GM23338 (cell line): Measurements from ENCODE around the gene ART1. TPM values are rescaled to one million over a fixed set of nuclear protein-coding genes. Genes with fewer than 3 reads are reported as not detected.

Source experiments
- polyA plus RNA-seq: library from polyadenylated mRNA; unstranded; fragments of >200 nt; fragmentation: Nextera tagmentation; extraction: Ambion mirVana; gene quantifications from 2 replicates; pipeline ENCODE4 v1.2.1, GENCODE V29; 2016
- small RNA-seq: library from RNA; depleted of rRNA; stranded (forward); fragments of <200 nt; gene quantifications from one replicate; pipeline ENCODE3, GENCODE V24; 2014; ENCODE audit warnings: low replicate concordance
- total RNA-seq: library from RNA; depleted of rRNA; stranded (reverse); fragments of >200 nt; shearing (Covaris generic); gene quantifications from 2 replicates; pipeline ENCODE4 v1.2.3, GENCODE V29; 2014; rRNA removed

Gene ART1
- total and polyA plus RNA-seq, 2 experiments from 2014 or later, result not detected

Small RNA genes within 50 kb of the gene (small RNA-seq; reads per million reads assigned to genes)
- gene RF00019, result not detected

Other genes with a start within 250 kb of the ART1 start
- gene ART5, start 3.1 kb upstream of the ART1 start, total RNA-seq, result 9.0 and 12.9 TPM in 2 replicates
- 6.4 and 8.0 TPM in 2 replicates for gene ART5, start 3.1 kb upstream of the ART1 start, polyA plus RNA-seq
- 0.58 and 1.5 TPM in 2 replicates for gene CHRNA10, start 26.3 kb downstream of the ART1 start, total RNA-seq
- 0.40 and 0.45 TPM in 2 replicates for gene CHRNA10, start 26.3 kb downstream of the ART1 start, polyA plus RNA-seq
- 170 and 174 TPM in 2 replicates for gene NUP98, start 152.4 kb downstream of the ART1 start, total RNA-seq
- gene NUP98, start 152.4 kb downstream of the ART1 start, polyA plus RNA-seq, result 20.7 and 23.9 TPM in 2 replicates
- gene PGAP2, start 163.4 kb downstream of the ART1 start, total RNA-seq, result 43.2 TPM in 2 replicates
- gene PGAP2, start 163.4 kb downstream of the ART1 start, polyA plus RNA-seq, result 37.8 and 39.3 TPM in 2 replicates
- 38.6 and 39.5 TPM in 2 replicates for gene RHOG, start 195.8 kb downstream of the ART1 start, total RNA-seq
- gene RHOG, start 195.8 kb downstream of the ART1 start, polyA plus RNA-seq, result 23.2 and 26.3 TPM in 2 replicates
- 9.3 and 14.0 TPM in 2 replicates for gene STIM1, start 210.5 kb downstream of the ART1 start, total RNA-seq
- gene STIM1, start 210.5 kb downstream of the ART1 start, polyA plus RNA-seq, result 3.5 and 3.9 TPM in 2 replicates